ENCODE results near the gene ERBB4.

GRCh38 chr2:212367431-212367830, 171.2 kb downstream of the ERBB4 start:
- no peak for TF ChIP-seq POLR2A (IDR thresholded peaks at IDR 0.05)
- no peak for TF ChIP-seq CTCF (IDR thresholded peaks at IDR 0.05)

All from ovary (tissue), 3 donors.